ENCODE measurements around the gene SEPTIN6. TPM values are rescaled to one million over a fixed set of nuclear protein-coding genes. Genes with fewer than 3 reads are reported as not detected.

Gene SEPTIN6
- total and polyA plus RNA-seq, 2 donors (not counting 1 experiment from before 2014, with no cell fraction given) = 227 to 310 TPM

GRCh38 chrX:119685225-119686066, 7.5 kb downstream of the SEPTIN6 start:
- peak overlapping the region; percentile 51 for H2AFZ ChIP-seq (ENCODE audit: insufficient read depth, low read depth, low read length, poor library complexity, severe bottlenecking)
- peak; percentile 62 for ATAC-seq (ENCODE audit: low read depth)

More at GRCh38 chrX:119685225-119686066, 7.5 kb downstream of the SEPTIN6 start:
- H3K79me2 ChIP-seq (ENCODE audit: control insufficient read depth, insufficient read depth, low read length) = peaks cover 87% of the 10 kb centered on the region
- H3K9me3 ChIP-seq (ENCODE audit: control extremely low read depth in 1 of 3, control insufficient read depth in 2 of 3, insufficient read depth in 1 of 3, low read length in 2 of 3) = no peaks in the 10 kb centered on the region
- no peaks in the 10 kb centered on the region for H4K20me1 ChIP-seq (ENCODE audit: control insufficient read depth, insufficient read depth, low read length, poor library complexity, severe bottlenecking)
- H3K4me2 ChIP-seq (replicated peaks; ENCODE audit: low read depth, low read length, poor library complexity, severe bottlenecking) = peak overlapping the region; percentile 72
- H3K9ac ChIP-seq (ENCODE audit: low read length) = peak overlapping the region; percentile 61
- no peaks in the 10 kb centered on the region for H3K27me3 ChIP-seq (replicated peaks in 1 of 4; ENCODE audit: control extremely low read depth in 1 of 4, control insufficient read depth in 3 of 4, insufficient read depth in 4 of 4, low read length in 3 of 4)
- 0% methylated on average over 6 of the region's 15 CpGs for WGBS (ENCODE audit: insufficient coverage)
- Mint-ChIP-seq H3K4me3 (peak overlapping the region; percentile 94), H3K27me3 (no peaks in the 10 kb centered on the region), H3K4me1 (peaks cover 74% of the 10 kb centered on the region), H3K27ac (peak overlapping the region; percentile 99), H3K9me3 (ENCODE audit: insufficient read depth) (no peaks in the 10 kb centered on the region)
- peaks cover 94 to 97% of the 10 kb centered on the region in 2 donors for H3K4me1 ChIP-seq (ENCODE audit: control insufficient read depth in 2 of 2, insufficient read depth in 2 of 2, low read length in 2 of 2)
- peak; percentile 84 for DNase-seq
- H3K4me3 ChIP-seq (ENCODE audit: control extremely low read depth in 1 of 5, extremely low read depth in 1 of 5, insufficient read depth in 1 of 5, low read depth in 2 of 5, low read length in 4 of 5) = peak overlapping the region; percentile 29 to 47 (median 45)
- ChIA-PET POLR2A (interaction anchor here (0.7 to 4.6 kb wide), 6 partner anchors 8 to 111 kb away, joined by 3 to 24 read pairs (median 4); partner anchors contain the start of genes SEPTIN6 and UBE2A), CTCF (interaction anchor here (0.6 to 2.1 kb wide), 8 partner anchors 10 to 169 kb away, joined by 3 to 10 read pairs (median 4); no protein-coding TSS in a partner anchor)
- TF ChIP-seq EZH2 (IDR thresholded peaks at IDR 0.05; ENCODE audit: borderline replicate concordance, insufficient read depth, low read depth, low read length, poor library complexity, severe bottlenecking) (no peak), CTCF (IDR thresholded peaks at IDR 0.05) (no peak)
- intact Hi-C loops (cut with micrococcal nuclease) = loop anchor here (1.0 to 5.0 kb wide), 4 partner anchors 8 to 72 kb away; partner anchors contain the start of genes SEPTIN6 and SOWAHD
- peak overlapping the region; percentile 99 for H3K27ac ChIP-seq (ENCODE audit: low read length in 2 of 2)
- no peaks in the 10 kb centered on the region for H3K36me3 ChIP-seq (replicated peaks in 1 of 2; ENCODE audit: control extremely low read depth in 1 of 2, control insufficient read depth in 1 of 2, extremely low read depth in 1 of 2, insufficient read depth in 2 of 2, low read length in 1 of 2)
